K562 (cell line): ENCODE data around the gene CNDP1. TPM values are rescaled to one million over a fixed set of nuclear protein-coding genes. Genes with fewer than 3 reads are reported as not detected.

Experiments used
- CSDE1 ChIP-seq, 2 experiments: fragments of 450-650 bp; IDR thresholded peaks; 2 replicates each; pipeline ENCODE4 v1.6.1; 2016; ENCODE audit warnings: mild to moderate bottlenecking in 1 of 2
- HDAC2 ChIP-seq: fragments of 450-650 bp; IDR thresholded peaks from 2 replicates; pipeline ENCODE4 v1.6.1; 2016; ENCODE audit warnings: mild to moderate bottlenecking
- LCOR ChIP-seq: sonication (generic); formaldehyde crosslinking; IDR thresholded peaks from 2 replicates; pipeline ENCODE4 v1.8.0; 2022; ENCODE audit warnings: mild to moderate bottlenecking, missing genetic modification reagents
- RNF2 ChIP-seq: sonication (generic); IDR thresholded peaks from 2 replicates; pipeline ENCODE4 v1.6.1; 2016
- SIN3B ChIP-seq: fragments of 450-650 bp; IDR thresholded peaks from 2 replicates; pipeline ENCODE4 v1.6.1; 2017; ENCODE audit warnings: low read depth, mild to moderate bottlenecking, moderate library complexity
- SIRT6 ChIP-seq: IDR thresholded peaks from one replicate; pipeline ENCODE4 v1.6.1; 2012; ENCODE audit warnings: low read depth, mild to moderate bottlenecking, control low read depth, inconsistent platforms, low read length, moderate library complexity
- ZNF174 ChIP-seq: fragments of 250-450 bp; sonication (Bioruptor Pico); IDR thresholded peaks from 2 replicates; pipeline ENCODE4 v1.4.0; 2020; ENCODE audit warnings: mild to moderate bottlenecking
- ZNF263 ChIP-seq: sonication (generic); formaldehyde crosslinking; IDR thresholded peaks from 2 replicates; pipeline ENCODE4 v1.8.0; 2022; ENCODE audit warnings: mild to moderate bottlenecking, missing genetic modification reagents, borderline replicate concordance
- ZNF764 ChIP-seq: fragments of 250-450 bp; sonication (Bioruptor Pico); IDR thresholded peaks from 2 replicates; pipeline ENCODE4 v1.4.0; 2020; ENCODE audit warnings: low read depth, mild to moderate bottlenecking, moderate library complexity
- ZNF785 ChIP-seq: fragments of 250-450 bp; sonication (Bioruptor Pico); IDR thresholded peaks from 2 replicates; pipeline ENCODE4 v1.4.0; 2020; ENCODE audit warnings: mild to moderate bottlenecking
- polyA plus RNA-seq, 8 experiments: library from polyadenylated mRNA; depleted of rRNA in 4 of 8; stranded (reverse) in 5 of 8; unstranded in 3 of 8; fragments of >200 nt; fragmentation: Nextera tagmentation in 2 of 8; fragmentation: Illumina TruSeq in 1 of 8; extraction: Ambion mirVana in 2 of 8; extraction: Trizol in 1 of 8; gene quantifications; 2 replicates each; pipeline versions ENCODE4 v1.2.1 to v1.2.3, GENCODE V29; 2011 to 2014; ENCODE audit warnings: inconsistent platforms in 1 of 8, missing spikeins in 1 of 8
- total RNA-seq, 7 experiments: library from RNA; depleted of rRNA in 6 of 7; stranded (reverse); fragments of >200 nt in 6 of 7; fragmentation: Illumina TruSeq in 2 of 7; extraction: Trizol in 2 of 7; gene quantifications; 2 replicates each; pipeline versions ENCODE4 v1.2.1 to v1.2.3, GENCODE V29; 2011 to 2021; ENCODE audit warnings: low replicate concordance in 1 of 7
- TF ChIP-seq, protein P1 (sequence below): fragments of 450-650 bp; IDR thresholded peaks from 2 replicates; pipeline ENCODE4 v1.6.1; 2014; ENCODE audit warnings: low read depth, mild to moderate bottlenecking, moderate library complexity, borderline replicate concordance
- TF ChIP-seq, protein P2 (sequence below): fragments of 450-650 bp; IDR thresholded peaks from 2 replicates; pipeline ENCODE4 v1.6.1; 2016; ENCODE audit warnings: low read depth
- TF ChIP-seq, protein P3 (sequence below): sonication (generic); formaldehyde crosslinking; IDR thresholded peaks from 2 replicates; pipeline ENCODE4 v1.8.1; 2023; ENCODE audit warnings: mild to moderate bottlenecking, missing genetic modification reagents
- TF ChIP-seq, protein P4 (sequence below): fragments of 450-650 bp; IDR thresholded peaks from 2 replicates; pipeline ENCODE4 v1.6.1; 2016; ENCODE audit warnings: missing biosample characterization, missing genetic modification characterization

The CNDP1 gene
- total and polyA plus RNA-seq, 9 of the 15 experiments (the other 6 are each of a cell fraction or from before 2014, with no cell fraction given): not detected

DNA sequence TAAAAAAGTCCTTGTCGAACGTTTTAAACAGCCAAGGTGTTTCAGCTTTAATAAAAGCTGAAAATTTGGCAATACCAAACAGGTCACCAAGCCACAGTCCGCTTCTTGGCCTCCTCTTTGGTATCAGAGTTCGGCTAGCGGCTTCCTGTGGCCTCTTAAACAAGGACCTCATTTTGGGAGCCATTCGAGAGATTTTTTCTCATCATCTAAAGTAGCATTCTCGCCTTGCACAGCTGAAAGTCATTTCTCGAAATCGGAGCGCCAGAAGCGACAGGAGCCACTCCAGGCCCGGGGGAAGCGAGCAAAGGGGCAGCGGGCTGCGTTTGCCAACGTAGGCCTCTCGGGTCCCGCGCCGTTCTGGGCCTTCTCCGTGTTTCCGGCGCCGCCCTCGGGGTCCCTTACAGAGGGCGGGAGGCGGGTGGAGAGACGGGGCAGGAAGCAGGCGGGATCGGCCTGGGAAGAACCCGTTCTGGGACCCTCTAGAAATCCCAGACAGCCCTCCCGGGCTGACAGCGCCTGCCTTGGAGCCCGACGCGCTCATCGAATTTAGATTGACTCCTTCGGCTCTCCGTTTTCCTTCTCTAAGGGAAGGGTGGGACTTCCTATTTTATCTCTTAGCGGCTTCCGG, 62.8 kb downstream of the CNDP1 start (continued):
- TF ChIP-seq, protein P1, sequence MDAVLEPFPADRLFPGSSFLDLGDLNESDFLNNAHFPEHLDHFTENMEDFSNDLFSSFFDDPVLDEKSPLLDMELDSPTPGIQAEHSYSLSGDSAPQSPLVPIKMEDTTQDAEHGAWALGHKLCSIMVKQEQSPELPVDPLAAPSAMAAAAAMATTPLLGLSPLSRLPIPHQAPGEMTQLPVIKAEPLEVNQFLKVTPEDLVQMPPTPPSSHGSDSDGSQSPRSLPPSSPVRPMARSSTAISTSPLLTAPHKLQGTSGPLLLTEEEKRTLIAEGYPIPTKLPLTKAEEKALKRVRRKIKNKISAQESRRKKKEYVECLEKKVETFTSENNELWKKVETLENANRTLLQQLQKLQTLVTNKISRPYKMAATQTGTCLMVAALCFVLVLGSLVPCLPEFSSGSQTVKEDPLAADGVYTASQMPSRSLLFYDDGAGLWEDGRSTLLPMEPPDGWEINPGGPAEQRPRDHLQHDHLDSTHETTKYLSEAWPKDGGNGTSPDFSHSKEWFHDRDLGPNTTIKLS: 0 out of 2 replicates have a peak, but pooled peaks have one; percentile 36
- no peak for TF ChIP-seq ZNF785
- no peak for TF ChIP-seq CSDE1 (IDR thresholded peaks at IDR 0.05)
- TF ChIP-seq ZNF263: no peak
- TF ChIP-seq, protein P2, sequence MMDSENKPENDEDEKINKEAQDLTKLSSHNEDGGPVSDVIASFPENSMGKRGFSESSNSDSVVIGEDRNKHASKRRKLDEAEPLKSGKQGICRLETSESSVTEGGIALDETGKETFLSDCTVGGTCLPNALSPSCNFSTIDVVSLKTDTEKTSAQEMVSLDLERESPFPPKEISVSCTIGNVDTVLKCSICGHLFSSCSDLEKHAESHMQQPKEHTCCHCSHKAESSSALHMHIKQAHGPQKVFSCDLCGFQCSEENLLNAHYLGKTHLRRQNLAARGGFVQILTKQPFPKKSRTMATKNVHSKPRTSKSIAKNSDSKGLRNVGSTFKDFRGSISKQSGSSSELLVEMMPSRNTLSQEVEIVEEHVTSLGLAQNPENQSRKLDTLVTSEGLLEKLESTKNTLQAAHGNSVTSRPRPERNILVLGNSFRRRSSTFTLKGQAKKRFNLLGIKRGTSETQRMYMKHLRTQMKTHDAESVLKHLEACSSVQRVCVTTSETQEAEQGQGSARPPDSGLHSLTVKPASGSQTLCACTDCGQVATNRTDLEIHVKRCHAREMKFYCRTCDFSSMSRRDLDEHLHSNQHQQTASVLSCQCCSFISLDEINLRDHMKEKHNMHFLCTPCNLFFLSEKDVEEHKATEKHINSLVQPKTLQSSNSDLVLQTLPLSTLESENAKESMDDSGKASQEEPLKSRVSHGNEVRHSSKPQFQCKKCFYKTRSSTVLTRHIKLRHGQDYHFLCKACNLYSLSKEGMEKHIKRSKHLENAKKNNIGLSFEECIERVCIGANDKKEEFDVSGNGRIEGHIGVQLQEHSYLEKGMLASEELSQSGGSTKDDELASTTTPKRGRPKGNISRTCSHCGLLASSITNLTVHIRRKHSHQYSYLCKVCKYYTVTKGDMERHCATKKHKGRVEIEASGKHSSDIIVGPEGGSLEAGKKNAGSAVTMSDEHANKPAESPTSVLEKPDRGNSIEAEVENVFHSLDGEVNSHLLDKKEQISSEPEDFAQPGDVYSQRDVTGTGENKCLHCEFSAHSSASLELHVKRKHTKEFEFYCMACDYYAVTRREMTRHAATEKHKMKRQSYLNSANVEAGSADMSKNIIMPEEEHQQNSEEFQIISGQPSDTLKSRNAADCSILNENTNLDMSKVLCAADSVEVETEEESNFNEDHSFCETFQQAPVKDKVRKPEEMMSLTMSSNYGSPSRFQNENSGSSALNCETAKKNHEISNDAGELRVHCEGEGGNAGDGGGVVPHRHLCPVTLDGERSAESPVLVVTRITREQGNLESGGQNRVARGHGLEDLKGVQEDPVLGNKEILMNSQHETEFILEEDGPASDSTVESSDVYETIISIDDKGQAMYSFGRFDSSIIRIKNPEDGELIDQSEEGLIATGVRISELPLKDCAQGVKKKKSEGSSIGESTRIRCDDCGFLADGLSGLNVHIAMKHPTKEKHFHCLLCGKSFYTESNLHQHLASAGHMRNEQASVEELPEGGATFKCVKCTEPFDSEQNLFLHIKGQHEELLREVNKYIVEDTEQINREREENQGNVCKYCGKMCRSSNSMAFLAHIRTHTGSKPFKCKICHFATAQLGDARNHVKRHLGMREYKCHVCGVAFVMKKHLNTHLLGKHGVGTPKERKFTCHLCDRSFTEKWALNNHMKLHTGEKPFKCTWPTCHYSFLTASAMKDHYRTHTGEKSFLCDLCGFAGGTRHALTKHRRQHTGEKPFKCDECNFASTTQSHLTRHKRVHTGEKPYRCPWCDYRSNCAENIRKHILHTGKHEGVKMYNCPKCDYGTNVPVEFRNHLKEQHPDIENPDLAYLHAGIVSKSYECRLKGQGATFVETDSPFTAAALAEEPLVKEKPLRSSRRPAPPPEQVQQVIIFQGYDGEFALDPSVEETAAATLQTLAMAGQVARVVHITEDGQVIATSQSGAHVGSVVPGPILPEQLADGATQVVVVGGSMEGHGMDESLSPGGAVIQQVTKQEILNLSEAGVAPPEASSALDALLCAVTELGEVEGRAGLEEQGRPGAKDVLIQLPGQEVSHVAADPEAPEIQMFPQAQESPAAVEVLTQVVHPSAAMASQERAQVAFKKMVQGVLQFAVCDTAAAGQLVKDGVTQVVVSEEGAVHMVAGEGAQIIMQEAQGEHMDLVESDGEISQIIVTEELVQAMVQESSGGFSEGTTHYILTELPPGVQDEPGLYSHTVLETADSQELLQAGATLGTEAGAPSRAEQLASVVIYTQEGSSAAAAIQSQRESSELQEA: no peak
- no peak for TF ChIP-seq SIRT6
- TF ChIP-seq HDAC2: no peak
- TF ChIP-seq ZNF764: no peak
- TF ChIP-seq, protein P3, sequence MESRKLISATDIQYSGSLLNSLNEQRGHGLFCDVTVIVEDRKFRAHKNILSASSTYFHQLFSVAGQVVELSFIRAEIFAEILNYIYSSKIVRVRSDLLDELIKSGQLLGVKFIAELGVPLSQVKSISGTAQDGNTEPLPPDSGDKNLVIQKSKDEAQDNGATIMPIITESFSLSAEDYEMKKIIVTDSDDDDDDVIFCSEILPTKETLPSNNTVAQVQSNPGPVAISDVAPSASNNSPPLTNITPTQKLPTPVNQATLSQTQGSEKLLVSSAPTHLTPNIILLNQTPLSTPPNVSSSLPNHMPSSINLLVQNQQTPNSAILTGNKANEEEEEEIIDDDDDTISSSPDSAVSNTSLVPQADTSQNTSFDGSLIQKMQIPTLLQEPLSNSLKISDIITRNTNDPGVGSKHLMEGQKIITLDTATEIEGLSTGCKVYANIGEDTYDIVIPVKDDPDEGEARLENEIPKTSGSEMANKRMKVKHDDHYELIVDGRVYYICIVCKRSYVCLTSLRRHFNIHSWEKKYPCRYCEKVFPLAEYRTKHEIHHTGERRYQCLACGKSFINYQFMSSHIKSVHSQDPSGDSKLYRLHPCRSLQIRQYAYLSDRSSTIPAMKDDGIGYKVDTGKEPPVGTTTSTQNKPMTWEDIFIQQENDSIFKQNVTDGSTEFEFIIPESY (CRISPR knock-in tag): no peak
- no peak for TF ChIP-seq SIN3B
- no peak for TF ChIP-seq LCOR
- no peak for TF ChIP-seq ZNF174 (CRISPR knock-in tag)
- TF ChIP-seq, protein P4, sequence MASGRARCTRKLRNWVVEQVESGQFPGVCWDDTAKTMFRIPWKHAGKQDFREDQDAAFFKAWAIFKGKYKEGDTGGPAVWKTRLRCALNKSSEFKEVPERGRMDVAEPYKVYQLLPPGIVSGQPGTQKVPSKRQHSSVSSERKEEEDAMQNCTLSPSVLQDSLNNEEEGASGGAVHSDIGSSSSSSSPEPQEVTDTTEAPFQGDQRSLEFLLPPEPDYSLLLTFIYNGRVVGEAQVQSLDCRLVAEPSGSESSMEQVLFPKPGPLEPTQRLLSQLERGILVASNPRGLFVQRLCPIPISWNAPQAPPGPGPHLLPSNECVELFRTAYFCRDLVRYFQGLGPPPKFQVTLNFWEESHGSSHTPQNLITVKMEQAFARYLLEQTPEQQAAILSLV: no peak
- no peak for TF ChIP-seq RNF2
